ENCODE data around the gene CALN1. TPM values are rescaled to one million over a fixed set of nuclear protein-coding genes. Genes with fewer than 3 reads are reported as not detected.

The CALN1 gene
- polyA plus RNA-seq, 1 donor from 2014 or later: 7.8 TPM

- no peaks in the 10 kb centered on the region for H3F3A ChIP-seq (ENCODE audit: insufficient read depth, low read length, poor library complexity, severe bottlenecking)
- H2AFZ ChIP-seq (ENCODE audit: low read depth, low read length): no peak overlapping the region
- H3K79me2 ChIP-seq (replicated peaks; ENCODE audit: insufficient read depth, low read length): no peaks in the 10 kb centered on the region
- no peaks in the 10 kb centered on the region for H3K9me3 ChIP-seq (ENCODE audit: low read length)
- no peak overlapping the region for H3K4me3 ChIP-seq (ENCODE audit: low read length)
- H3K27ac ChIP-seq (ENCODE audit: low read length): no peak overlapping the region
- H3K9ac ChIP-seq (ENCODE audit: low read length): no peak overlapping the region
- TF ChIP-seq RAD21 (conservative IDR thresholded peaks at IDR 0.05): no peak
- no peak for TF ChIP-seq POLR2AphosphoS5 (IDR thresholded peaks at IDR 0.05)
- TF ChIP-seq SMC3 (conservative IDR thresholded peaks at IDR 0.05; ENCODE audit: poor library complexity): no peak
- no peak for TF ChIP-seq EP300 (conservative IDR thresholded peaks at IDR 0.05; ENCODE audit: poor library complexity, severe bottlenecking)
- TF ChIP-seq EZH2 (IDR thresholded peaks at IDR 0.05; ENCODE audit: borderline replicate concordance, insufficient read depth, low read length, poor library complexity, severe bottlenecking): no peak
- TF ChIP-seq REST (IDR thresholded peaks at IDR 0.05; ENCODE audit: borderline replicate concordance): no peak
- no peak for TF ChIP-seq CTCF (IDR thresholded peaks at IDR 0.05; ENCODE audit: poor library complexity, severe bottlenecking)
- no peak for TF ChIP-seq MXI1 (conservative IDR thresholded peaks at IDR 0.05; ENCODE audit: poor library complexity, severe bottlenecking)
- TF ChIP-seq TAF1 (IDR thresholded peaks at IDR 0.05; ENCODE audit: low read depth): no peak
- H4K20me1 ChIP-seq (ENCODE audit: insufficient read depth): no peaks in the 10 kb centered on the region
- no peaks in the 10 kb centered on the region for H3K36me3 ChIP-seq (ENCODE audit: insufficient read depth, low read length)
- H3K9me2 ChIP-seq (ENCODE audit: insufficient read depth, low read length): no peaks in the 10 kb centered on the region
- H3K27me3 ChIP-seq (ENCODE audit: insufficient read depth, low read depth, low read length): no peaks in the 10 kb centered on the region
- H3K4me2 ChIP-seq (ENCODE audit: low read length): no peak overlapping the region
Measured at GRCh38 chr7:72309476-72309875, 102.7 kb downstream of the CALN1 start.

GRCh38 chr7:72308986-72309385 lies 103.2 kb downstream of the CALN1 start:
- H3F3A ChIP-seq (ENCODE audit: insufficient read depth, low read length, poor library complexity, severe bottlenecking): no peaks in the 10 kb centered on the region
- no peaks in the 10 kb centered on the region for H3K27me3 ChIP-seq (ENCODE audit: insufficient read depth, low read depth, low read length)
- H3K9me2 ChIP-seq (ENCODE audit: insufficient read depth, low read length): no peaks in the 10 kb centered on the region
- H3K9me3 ChIP-seq (ENCODE audit: low read length): no peaks in the 10 kb centered on the region
- H3K27ac ChIP-seq (ENCODE audit: low read length): no peak overlapping the region
- no peak overlapping the region for H3K9ac ChIP-seq (ENCODE audit: low read length)
- no peak overlapping the region for H3K4me2 ChIP-seq (ENCODE audit: low read length)
- TF ChIP-seq EP300 (conservative IDR thresholded peaks at IDR 0.05; ENCODE audit: poor library complexity, severe bottlenecking) (no peak), REST (IDR thresholded peaks at IDR 0.05; ENCODE audit: borderline replicate concordance) (no peak), SMC3 (conservative IDR thresholded peaks at IDR 0.05; ENCODE audit: poor library complexity) (no peak), CTCF (IDR thresholded peaks at IDR 0.05; ENCODE audit: poor library complexity, severe bottlenecking) (no peak), EZH2 (IDR thresholded peaks at IDR 0.05; ENCODE audit: borderline replicate concordance, insufficient read depth, low read length, poor library complexity, severe bottlenecking) (no peak), MXI1 (conservative IDR thresholded peaks at IDR 0.05; ENCODE audit: poor library complexity, severe bottlenecking) (no peak), TAF1 (IDR thresholded peaks at IDR 0.05; ENCODE audit: low read depth) (no peak), POLR2AphosphoS5 (IDR thresholded peaks at IDR 0.05) (no peak), RAD21 (conservative IDR thresholded peaks at IDR 0.05) (no peak)
- H3K79me2 ChIP-seq (replicated peaks; ENCODE audit: insufficient read depth, low read length): no peaks in the 10 kb centered on the region
- no peak overlapping the region for H3K4me3 ChIP-seq (ENCODE audit: low read length)
- H2AFZ ChIP-seq (ENCODE audit: low read depth, low read length): no peak overlapping the region
- no peaks in the 10 kb centered on the region for H3K36me3 ChIP-seq (ENCODE audit: insufficient read depth, low read length)
- H4K20me1 ChIP-seq (ENCODE audit: insufficient read depth): no peaks in the 10 kb centered on the region

Data from neural cell (in vitro differentiated cells).